Measurements from ENCODE around the gene CERT1. TPM values are rescaled to one million over a fixed set of nuclear protein-coding genes. Genes with fewer than 3 reads are reported as not detected.
A peak's percentile ranks its signal among the peaks of the same experiment; 100 is the strongest.

CERT1 gene
- total RNA-seq, 1 donor from 2014 or later = 11.7 TPM

DNA sequence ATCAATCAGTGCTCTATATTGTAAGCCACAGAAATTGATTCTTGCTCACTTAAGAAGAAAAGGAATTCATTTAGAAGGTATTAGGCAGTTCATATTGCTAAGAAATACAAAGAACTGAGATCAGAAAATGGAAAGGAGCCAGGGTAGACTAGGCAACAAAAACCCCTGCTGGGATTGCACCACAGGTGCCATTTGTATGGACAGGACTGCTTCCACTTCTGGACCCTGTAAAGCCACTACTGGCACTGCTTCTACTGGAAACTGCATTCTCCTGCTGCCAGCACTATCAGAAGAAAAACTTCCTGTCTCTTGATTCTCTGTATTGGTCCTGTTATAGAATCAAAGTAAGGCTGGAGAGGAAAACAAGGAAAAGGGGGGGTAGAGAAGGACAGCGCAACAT lies 45.9 kb downstream of the CERT1 start:
- TF ChIP-seq, protein P1, sequence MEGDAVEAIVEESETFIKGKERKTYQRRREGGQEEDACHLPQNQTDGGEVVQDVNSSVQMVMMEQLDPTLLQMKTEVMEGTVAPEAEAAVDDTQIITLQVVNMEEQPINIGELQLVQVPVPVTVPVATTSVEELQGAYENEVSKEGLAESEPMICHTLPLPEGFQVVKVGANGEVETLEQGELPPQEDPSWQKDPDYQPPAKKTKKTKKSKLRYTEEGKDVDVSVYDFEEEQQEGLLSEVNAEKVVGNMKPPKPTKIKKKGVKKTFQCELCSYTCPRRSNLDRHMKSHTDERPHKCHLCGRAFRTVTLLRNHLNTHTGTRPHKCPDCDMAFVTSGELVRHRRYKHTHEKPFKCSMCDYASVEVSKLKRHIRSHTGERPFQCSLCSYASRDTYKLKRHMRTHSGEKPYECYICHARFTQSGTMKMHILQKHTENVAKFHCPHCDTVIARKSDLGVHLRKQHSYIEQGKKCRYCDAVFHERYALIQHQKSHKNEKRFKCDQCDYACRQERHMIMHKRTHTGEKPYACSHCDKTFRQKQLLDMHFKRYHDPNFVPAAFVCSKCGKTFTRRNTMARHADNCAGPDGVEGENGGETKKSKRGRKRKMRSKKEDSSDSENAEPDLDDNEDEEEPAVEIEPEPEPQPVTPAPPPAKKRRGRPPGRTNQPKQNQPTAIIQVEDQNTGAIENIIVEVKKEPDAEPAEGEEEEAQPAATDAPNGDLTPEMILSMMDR (conservative IDR thresholded peaks at IDR 0.05; ENCODE audit: low read depth, low read length) = no peak
- no peak overlapping the region for H3K4me3 ChIP-seq (ENCODE audit: low read depth, low read length)
- no peak for DNase-seq (ENCODE audit: low read depth)

DNA sequence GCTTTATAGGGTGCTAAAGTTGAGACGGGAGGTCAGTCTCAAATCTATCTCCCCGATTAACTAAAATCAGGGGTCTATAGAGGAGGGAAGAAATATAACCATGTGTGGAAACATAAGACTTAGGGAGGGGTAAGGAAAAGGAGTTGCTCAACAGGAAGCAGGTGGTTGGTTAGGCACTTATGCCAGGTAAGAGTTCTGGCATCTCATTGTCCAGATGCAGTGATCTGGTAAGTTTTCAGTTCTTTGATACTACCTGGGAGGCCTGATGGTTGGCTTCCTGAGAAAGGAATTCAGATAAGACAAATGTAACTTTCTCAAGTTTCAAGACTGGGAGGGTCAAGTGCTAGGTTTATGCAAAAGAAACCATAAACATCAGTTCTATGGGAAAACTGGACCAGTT lies 47.7 kb downstream of the CERT1 start:
- DNase-seq (ENCODE audit: low read depth) = peak; percentile 61

DNA sequence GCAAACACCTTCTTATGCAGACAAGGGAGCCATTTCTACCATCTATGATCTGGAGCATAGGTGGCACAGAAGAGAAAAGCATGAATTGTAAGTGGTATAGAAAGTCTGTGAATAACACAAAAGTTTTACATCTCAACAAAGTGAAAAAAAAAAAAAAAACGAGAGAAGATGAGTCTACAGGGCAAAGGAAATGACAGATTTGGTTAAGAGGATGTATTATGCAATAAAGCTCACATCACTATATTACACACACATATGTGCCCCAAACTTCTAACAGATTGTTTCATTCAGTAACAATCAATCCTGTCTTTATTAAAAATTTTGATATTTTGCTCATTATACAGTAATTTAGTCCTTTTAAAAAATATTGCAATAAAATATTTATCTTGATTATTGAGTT lies 49.8 kb downstream of the CERT1 start:
- TF ChIP-seq, protein P1 (conservative IDR thresholded peaks at IDR 0.05; ENCODE audit: low read depth, low read length) = no peak
- no peak overlapping the region for H3K4me3 ChIP-seq (ENCODE audit: low read depth, low read length)
- DNase-seq (ENCODE audit: low read depth) = no peak

More for the DNA sequence above, 47.7 kb downstream of the CERT1 start:
- TF ChIP-seq, protein P1 (conservative IDR thresholded peaks at IDR 0.05; ENCODE audit: low read depth, low read length) = no peak
- H3K4me3 ChIP-seq (ENCODE audit: low read depth, low read length) = no peak overlapping the region

DNA sequence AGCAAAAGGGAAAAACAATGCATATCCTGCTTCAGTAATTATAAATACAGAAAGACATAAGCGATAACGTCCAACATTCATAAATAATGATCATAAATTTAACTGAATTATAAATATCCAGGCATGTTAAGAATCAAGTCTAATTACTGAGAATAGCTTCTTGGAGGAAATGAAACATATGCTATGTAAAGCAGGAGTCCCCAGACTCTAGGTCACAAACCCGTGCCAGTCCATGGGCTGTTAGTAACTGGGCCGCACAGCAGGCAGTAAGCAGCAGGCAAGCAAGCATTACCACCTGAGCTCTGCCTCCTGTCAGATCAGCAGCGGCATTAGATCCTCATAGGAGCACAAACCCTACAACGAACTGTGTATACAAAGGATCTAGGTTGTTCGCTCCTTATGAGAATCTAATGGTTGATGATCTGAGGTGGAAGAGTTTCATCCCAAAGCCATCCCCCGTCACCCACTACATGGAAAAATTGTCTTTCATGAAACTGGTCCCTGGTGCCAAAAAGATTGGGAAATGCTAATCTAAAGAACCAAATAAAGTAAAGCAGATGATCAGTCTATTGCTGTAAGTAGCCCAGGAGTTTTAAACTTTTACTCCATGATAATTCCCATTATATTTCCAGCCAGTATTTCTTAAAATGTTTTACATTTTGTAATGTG lies 50.4 kb downstream of the CERT1 start:
- TF ChIP-seq, protein P1 (conservative IDR thresholded peaks at IDR 0.05; ENCODE audit: low read depth, low read length) = no peak
- DNase-seq (ENCODE audit: low read depth) = no peak
- H3K4me3 ChIP-seq (ENCODE audit: low read depth, low read length) = no peak overlapping the region

DNA sequence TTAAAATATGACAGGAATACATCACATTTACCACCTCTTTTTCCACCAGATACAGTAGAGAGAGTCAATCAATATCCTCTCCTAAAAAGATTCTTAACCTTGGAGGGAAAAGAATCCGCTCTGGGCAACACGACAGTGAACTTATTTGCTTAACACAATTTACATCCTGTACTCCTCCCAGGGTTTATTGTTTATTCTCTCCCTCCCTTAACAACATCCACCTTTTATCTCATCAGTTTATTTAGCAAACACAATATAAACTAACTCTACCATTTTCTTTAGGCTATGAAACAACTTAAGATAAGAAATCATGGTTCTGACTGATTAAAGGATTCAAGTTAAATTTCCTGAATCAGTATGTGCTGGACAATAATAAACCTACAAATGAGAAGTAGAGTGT lies 50.9 kb downstream of the CERT1 start:
- H3K4me3 ChIP-seq (ENCODE audit: low read depth, low read length) = no peak overlapping the region
- TF ChIP-seq, protein P1 (conservative IDR thresholded peaks at IDR 0.05; ENCODE audit: low read depth, low read length) = no peak
- no peak for DNase-seq (ENCODE audit: low read depth)

DNA sequence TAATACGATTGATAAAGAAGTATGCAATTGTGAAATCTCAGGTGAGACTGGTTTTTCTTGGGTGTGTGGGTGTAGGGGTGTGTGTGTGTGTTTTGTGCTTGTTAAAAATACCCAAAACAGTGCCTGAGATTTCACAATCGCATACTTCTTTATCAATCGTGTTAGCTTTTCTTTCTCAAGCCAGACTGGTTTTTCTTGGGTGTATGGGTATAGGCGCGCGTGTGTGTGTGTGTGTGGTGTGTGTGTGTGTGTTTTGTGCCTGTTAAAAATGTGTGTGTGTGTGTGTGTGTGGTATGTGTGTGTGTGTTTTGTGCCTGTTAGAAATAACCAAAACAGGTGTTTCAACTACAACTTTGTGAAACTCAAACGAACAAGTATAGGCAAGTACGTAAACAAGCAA lies 53.7 kb downstream of the CERT1 start:
- DNase-seq (ENCODE audit: low read depth) = no peak
- H3K4me3 ChIP-seq (ENCODE audit: low read depth, low read length) = no peak overlapping the region
- TF ChIP-seq, protein P1 (conservative IDR thresholded peaks at IDR 0.05; ENCODE audit: low read depth, low read length) = no peak

DNA sequence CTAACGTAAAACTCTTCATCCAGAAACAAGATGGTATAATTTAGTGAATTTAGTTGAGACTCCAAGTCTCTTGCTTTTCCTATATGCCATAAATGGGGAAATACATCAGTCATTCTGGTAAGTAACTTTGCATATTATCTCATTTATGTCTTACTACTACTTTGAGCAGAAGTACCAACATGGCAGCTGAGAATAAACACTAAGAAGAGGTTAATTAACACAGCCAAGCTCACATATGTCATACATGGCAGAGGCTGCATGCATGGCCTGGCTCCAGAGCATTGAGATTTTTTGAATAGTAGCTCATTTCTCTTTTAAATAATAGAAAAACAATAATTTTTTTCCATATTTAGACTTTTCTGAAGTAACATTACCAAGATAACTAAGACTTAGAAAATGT lies 54.3 kb downstream of the CERT1 start:
- TF ChIP-seq, protein P1 (conservative IDR thresholded peaks at IDR 0.05; ENCODE audit: low read depth, low read length) = no peak
- no peak overlapping the region for H3K4me3 ChIP-seq (ENCODE audit: low read depth, low read length)
- no peak for DNase-seq (ENCODE audit: low read depth)

Data from epithelial cell of proximal tubule (primary cell).